Loucy (cell line): ENCODE results near the gene SLC6A18.

Experiments used
- H2AFZ ChIP-seq: fragments of 200-600 bp; sonication (generic); 2 replicates; pipeline ENCODE4 v1.6.0; 2016; ENCODE audit warnings: antibody characterized with exemption, mild to moderate bottlenecking, low read length, moderate library complexity
- H3F3A ChIP-seq: fragments of 200-600 bp; 2 replicates; pipeline ENCODE4 v1.6.0; 2016; ENCODE audit warnings: antibody characterized with exemption, low read depth, mild to moderate bottlenecking
- H3K27me3 ChIP-seq: fragments of 200-600 bp; sonication (generic); 2 replicates; pipeline ENCODE4 v1.6.1; 2014; ENCODE audit warnings: low read length, mild to moderate bottlenecking; ENCODE audit not compliant: insufficient read depth, poor library complexity, severe bottlenecking
- H3K36me3 ChIP-seq: fragments of 200-600 bp; sonication (generic); 2 replicates; pipeline ENCODE4 v1.6.1; 2016; ENCODE audit warnings: low read length; ENCODE audit not compliant: insufficient read depth
- H3K4me1 ChIP-seq: fragments of 200-600 bp; sonication (generic); 2 replicates; pipeline ENCODE4 v1.5.1; 2014; ENCODE audit warnings: low read length, mild to moderate bottlenecking; ENCODE audit not compliant: insufficient read depth, poor library complexity, severe bottlenecking
- H3K4me2 ChIP-seq: fragments of 200-600 bp; sonication (generic); 2 replicates; pipeline ENCODE4 v1.6.0; 2014; ENCODE audit warnings: antibody characterized with exemption, low read length, low read depth, mild to moderate bottlenecking; ENCODE audit not compliant: poor library complexity, severe bottlenecking
- H3K4me3 ChIP-seq: fragments of 200-600 bp; sonication (generic); 2 replicates; pipeline ENCODE4 v1.5.1; 2014; ENCODE audit warnings: low read length, mild to moderate bottlenecking, mixed read lengths; ENCODE audit not compliant: poor library complexity, severe bottlenecking
- H3K79me2 ChIP-seq: fragments of 200-600 bp; sonication (generic); 2 replicates; pipeline ENCODE4 v1.6.1; 2014; ENCODE audit warnings: low read length; ENCODE audit not compliant: insufficient read depth
- H3K9ac ChIP-seq: fragments of 200-600 bp; sonication (generic); 2 replicates; pipeline ENCODE4 v1.6.0; 2014; ENCODE audit warnings: mild to moderate bottlenecking, low read depth, low read length, moderate library complexity; ENCODE audit not compliant: poor library complexity, severe bottlenecking
- H3K9me2 ChIP-seq: fragments of 200-600 bp; sonication (generic); replicated peaks from 2 replicates; pipeline ENCODE4 v1.6.1; 2016; ENCODE audit warnings: low read depth, low read length, mixed read lengths
- H3K9me3 ChIP-seq: fragments of 200-600 bp; sonication (generic); 2 replicates; pipeline ENCODE4 v1.6.1; 2014; ENCODE audit warnings: mild to moderate bottlenecking, antibody characterized with exemption, low read length, low read depth; ENCODE audit not compliant: insufficient read depth
- H4K20me1 ChIP-seq: fragments of 200-600 bp; sonication (generic); 2 replicates; pipeline ENCODE4 v1.6.0; 2014; ENCODE audit warnings: antibody characterized with exemption, low read length, mild to moderate bottlenecking; ENCODE audit not compliant: insufficient read depth, poor library complexity, severe bottlenecking
- CTCF ChIP-seq: fragments of 200-600 bp; sonication (generic); conservative IDR thresholded peaks from 2 replicates; pipeline ENCODE4 v1.5.1; 2014; ENCODE audit warnings: mild to moderate bottlenecking, antibody characterized with exemption, low read length
- EZH2phosphoT487 ChIP-seq: fragments of 200-600 bp; IDR thresholded peaks from 2 replicates; pipeline ENCODE4 v1.6.1; 2018; ENCODE audit warnings: antibody characterized with exemption, mild to moderate bottlenecking, moderate library complexity, borderline replicate concordance

SLC6A18 gene

GRCh38 chr5:1241509-1242080, 16.4 kb downstream of the SLC6A18 start:
- no peak overlapping the region for H3K4me3 ChIP-seq
- no peak overlapping the region for H2AFZ ChIP-seq
- no peaks in the 10 kb centered on the region for H3F3A ChIP-seq
- no peaks in the 10 kb centered on the region for H3K36me3 ChIP-seq
- H3K9me3 ChIP-seq: no peaks in the 10 kb centered on the region
- no peaks in the 10 kb centered on the region for H3K9me2 ChIP-seq
- H4K20me1 ChIP-seq: no peaks in the 10 kb centered on the region
- H3K4me1 ChIP-seq: no peaks in the 10 kb centered on the region
- no peak overlapping the region for H3K4me2 ChIP-seq
- no peaks in the 10 kb centered on the region for H3K27me3 ChIP-seq
- H3K9ac ChIP-seq: no peak overlapping the region
- H3K79me2 ChIP-seq: no peaks in the 10 kb centered on the region
- TF ChIP-seq CTCF: no peak
- TF ChIP-seq EZH2phosphoT487: no peak

- H3K27me3 ChIP-seq: no peaks in the 10 kb centered on the region
- H2AFZ ChIP-seq: no peak overlapping the region
- TF ChIP-seq EZH2phosphoT487: no peak
- no peak for TF ChIP-seq CTCF
- H3F3A ChIP-seq: no peaks in the 10 kb centered on the region
- H3K36me3 ChIP-seq: no peaks in the 10 kb centered on the region
- no peaks in the 10 kb centered on the region for H3K79me2 ChIP-seq
- H4K20me1 ChIP-seq: no peaks in the 10 kb centered on the region
- no peak overlapping the region for H3K4me2 ChIP-seq
- no peaks in the 10 kb centered on the region for H3K9me2 ChIP-seq
- no peak overlapping the region for H3K9ac ChIP-seq
- no peaks in the 10 kb centered on the region for H3K9me3 ChIP-seq
- no peak overlapping the region for H3K4me3 ChIP-seq
- no peaks in the 10 kb centered on the region for H3K4me1 ChIP-seq
Observed at GRCh38 chr5:1242733-1243486, 17.7 kb downstream of the SLC6A18 start.

GRCh38 chr5:1243487-1244130, 18.4 kb downstream of the SLC6A18 start:
- H3K27me3 ChIP-seq: no peaks in the 10 kb centered on the region
- no peak overlapping the region for H3K4me2 ChIP-seq
- no peaks in the 10 kb centered on the region for H3F3A ChIP-seq
- H3K79me2 ChIP-seq: no peaks in the 10 kb centered on the region
- TF ChIP-seq CTCF: no peak
- TF ChIP-seq EZH2phosphoT487: no peak
- H3K9me3 ChIP-seq: no peaks in the 10 kb centered on the region
- no peaks in the 10 kb centered on the region for H4K20me1 ChIP-seq
- no peak overlapping the region for H3K4me3 ChIP-seq
- H2AFZ ChIP-seq: no peak overlapping the region
- no peaks in the 10 kb centered on the region for H3K4me1 ChIP-seq
- no peaks in the 10 kb centered on the region for H3K9me2 ChIP-seq
- H3K36me3 ChIP-seq: no peaks in the 10 kb centered on the region
- no peak overlapping the region for H3K9ac ChIP-seq
